ENCODE results near the gene GBP7.

- TF ChIP-seq EZH2 (IDR thresholded peaks at IDR 0.05; ENCODE audit: low read depth) (no peak), CTCF (conservative IDR thresholded peaks at IDR 0.05) (no peak)
Measured at GRCh38 chr1:89191314-89191713, 15.5 kb upstream of the GBP7 start.
